ENCODE measurements around the gene SULT1E1.

- TF ChIP-seq ZNF281 (CRISPR knock-in tag; IDR thresholded peaks at IDR 0.05), result no peak
- TF ChIP-seq ZBTB43 (CRISPR knock-in tag; IDR thresholded peaks at IDR 0.05), result no peak
- TF ChIP-seq TEAD4 (CRISPR knock-in tag; IDR thresholded peaks at IDR 0.05), result no peak
Measured at GRCh38 chr4:69836287-69836686, 23.7 kb downstream of the SULT1E1 start.
